HL-60 (cell line): ENCODE results near the gene TMEM79.

Source experiments
- DNase-seq, 2 experiments: peaks; one replicate each; pipeline ENCODE4 v3.0.0-alpha.2; 2010 to 2020; ENCODE audit warnings: low read depth in 1 of 2, low spot score in 1 of 2
- H3K27ac ChIP-seq: fragments of 250-450 bp; sonication (Bioruptor Pico); replicated peaks from 2 replicates; pipeline ENCODE4 v1.5.1; 2020; ENCODE audit warnings: mild to moderate bottlenecking, moderate library complexity
- H3K27me3 ChIP-seq: fragments of 250-450 bp; sonication (Bioruptor Pico); 2 replicates; pipeline ENCODE4 v1.5.1; 2021; ENCODE audit warnings: mild to moderate bottlenecking, moderate library complexity; ENCODE audit not compliant: insufficient read depth, poor library complexity, severe bottlenecking
- H3K4me3 ChIP-seq: replicated peaks from 2 replicates; pipeline ENCODE4 v1.5.1; 2011; ENCODE audit warnings: mild to moderate bottlenecking, control low read depth, low read length; ENCODE audit not compliant: insufficient read depth
- GABPA ChIP-seq: IDR thresholded peaks from 2 replicates; pipeline ENCODE4 v1.6.1; 2012; ENCODE audit warnings: low read depth
- POLR2AphosphoS5 ChIP-seq: IDR thresholded peaks from 2 replicates; pipeline ENCODE4 v1.6.1; 2012; ENCODE audit warnings: low read depth
- SPI1 ChIP-seq: IDR thresholded peaks from 2 replicates; pipeline ENCODE4 v1.6.1; 2012; ENCODE audit warnings: low read depth, mild to moderate bottlenecking, borderline replicate concordance
- TF ChIP-seq, protein P1 (sequence below): IDR thresholded peaks from one replicate; pipeline ENCODE4 v1.5.1; 2011; ENCODE audit warnings: low read length, control low read depth, inconsistent platforms; ENCODE audit not compliant: insufficient read depth
- TF ChIP-seq, protein P2 (sequence below): IDR thresholded peaks from 2 replicates; pipeline ENCODE4 v1.6.1; 2012; ENCODE audit warnings: low read depth; ENCODE audit not compliant: insufficient replicate concordance

TMEM79 gene

DNA sequence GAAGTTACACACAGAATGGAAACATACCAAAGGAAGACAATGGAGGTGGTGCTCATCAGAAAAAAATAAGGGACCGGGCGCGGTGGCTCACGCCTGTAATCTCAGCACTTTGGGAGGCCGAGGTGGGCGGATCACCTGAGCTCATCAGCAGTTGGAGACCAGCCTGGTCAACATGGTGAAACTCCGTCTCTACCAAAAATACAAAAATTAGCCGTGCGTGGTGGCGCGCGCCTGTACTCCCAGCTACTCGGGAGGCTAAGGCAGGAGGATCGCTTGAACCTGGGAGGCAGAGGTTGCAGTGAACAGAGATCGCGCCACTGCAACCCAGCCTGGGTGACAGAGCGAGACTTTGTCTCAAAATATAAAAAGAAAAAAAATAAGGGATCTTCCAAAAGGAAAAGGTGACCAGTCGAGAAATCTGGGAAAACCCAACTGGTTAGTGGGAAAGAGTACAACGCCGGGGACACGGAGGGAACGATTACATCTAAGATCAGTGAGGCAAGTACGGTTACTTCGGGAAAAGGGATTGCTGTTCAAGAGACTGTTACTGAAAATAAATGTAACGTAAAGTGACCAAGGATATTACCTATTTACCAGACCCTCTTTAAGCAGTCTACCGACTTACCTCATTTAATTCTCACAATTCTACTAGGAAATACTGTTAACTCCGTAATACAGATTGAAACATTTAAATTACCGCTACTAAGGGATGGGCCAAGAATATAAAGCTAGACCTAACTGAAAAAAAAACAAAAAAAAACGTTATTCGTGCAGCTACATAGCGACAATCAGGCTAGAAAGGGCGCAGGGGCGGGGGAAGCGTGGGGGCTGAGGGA is 53.1 kb downstream of the TMEM79 start:
- Histone ChIP-seq H3K27me3 (no peaks in the 10 kb centered on the region), H3K4me3 (peak overlapping the region; percentile 90), H3K27ac (peak overlapping the region; percentile 83)
- TF ChIP-seq GABPA (no peak), POLR2AphosphoS5 (no peak), SPI1 (no peak)
- TF ChIP-seq, protein P1, sequence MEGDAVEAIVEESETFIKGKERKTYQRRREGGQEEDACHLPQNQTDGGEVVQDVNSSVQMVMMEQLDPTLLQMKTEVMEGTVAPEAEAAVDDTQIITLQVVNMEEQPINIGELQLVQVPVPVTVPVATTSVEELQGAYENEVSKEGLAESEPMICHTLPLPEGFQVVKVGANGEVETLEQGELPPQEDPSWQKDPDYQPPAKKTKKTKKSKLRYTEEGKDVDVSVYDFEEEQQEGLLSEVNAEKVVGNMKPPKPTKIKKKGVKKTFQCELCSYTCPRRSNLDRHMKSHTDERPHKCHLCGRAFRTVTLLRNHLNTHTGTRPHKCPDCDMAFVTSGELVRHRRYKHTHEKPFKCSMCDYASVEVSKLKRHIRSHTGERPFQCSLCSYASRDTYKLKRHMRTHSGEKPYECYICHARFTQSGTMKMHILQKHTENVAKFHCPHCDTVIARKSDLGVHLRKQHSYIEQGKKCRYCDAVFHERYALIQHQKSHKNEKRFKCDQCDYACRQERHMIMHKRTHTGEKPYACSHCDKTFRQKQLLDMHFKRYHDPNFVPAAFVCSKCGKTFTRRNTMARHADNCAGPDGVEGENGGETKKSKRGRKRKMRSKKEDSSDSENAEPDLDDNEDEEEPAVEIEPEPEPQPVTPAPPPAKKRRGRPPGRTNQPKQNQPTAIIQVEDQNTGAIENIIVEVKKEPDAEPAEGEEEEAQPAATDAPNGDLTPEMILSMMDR: no peak
- TF ChIP-seq, protein P2, sequence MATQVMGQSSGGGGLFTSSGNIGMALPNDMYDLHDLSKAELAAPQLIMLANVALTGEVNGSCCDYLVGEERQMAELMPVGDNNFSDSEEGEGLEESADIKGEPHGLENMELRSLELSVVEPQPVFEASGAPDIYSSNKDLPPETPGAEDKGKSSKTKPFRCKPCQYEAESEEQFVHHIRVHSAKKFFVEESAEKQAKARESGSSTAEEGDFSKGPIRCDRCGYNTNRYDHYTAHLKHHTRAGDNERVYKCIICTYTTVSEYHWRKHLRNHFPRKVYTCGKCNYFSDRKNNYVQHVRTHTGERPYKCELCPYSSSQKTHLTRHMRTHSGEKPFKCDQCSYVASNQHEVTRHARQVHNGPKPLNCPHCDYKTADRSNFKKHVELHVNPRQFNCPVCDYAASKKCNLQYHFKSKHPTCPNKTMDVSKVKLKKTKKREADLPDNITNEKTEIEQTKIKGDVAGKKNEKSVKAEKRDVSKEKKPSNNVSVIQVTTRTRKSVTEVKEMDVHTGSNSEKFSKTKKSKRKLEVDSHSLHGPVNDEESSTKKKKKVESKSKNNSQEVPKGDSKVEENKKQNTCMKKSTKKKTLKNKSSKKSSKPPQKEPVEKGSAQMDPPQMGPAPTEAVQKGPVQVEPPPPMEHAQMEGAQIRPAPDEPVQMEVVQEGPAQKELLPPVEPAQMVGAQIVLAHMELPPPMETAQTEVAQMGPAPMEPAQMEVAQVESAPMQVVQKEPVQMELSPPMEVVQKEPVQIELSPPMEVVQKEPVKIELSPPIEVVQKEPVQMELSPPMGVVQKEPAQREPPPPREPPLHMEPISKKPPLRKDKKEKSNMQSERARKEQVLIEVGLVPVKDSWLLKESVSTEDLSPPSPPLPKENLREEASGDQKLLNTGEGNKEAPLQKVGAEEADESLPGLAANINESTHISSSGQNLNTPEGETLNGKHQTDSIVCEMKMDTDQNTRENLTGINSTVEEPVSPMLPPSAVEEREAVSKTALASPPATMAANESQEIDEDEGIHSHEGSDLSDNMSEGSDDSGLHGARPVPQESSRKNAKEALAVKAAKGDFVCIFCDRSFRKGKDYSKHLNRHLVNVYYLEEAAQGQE: no peak
- DNase-seq: no peak

GRCh38 chr1:156337888-156338179 is 53.7 kb downstream of the TMEM79 start:
- no peaks in the 10 kb centered on the region for H3K27me3 ChIP-seq
- H3K27ac ChIP-seq: peak overlapping the region; percentile 83
- peak overlapping the region; percentile 90 for H3K4me3 ChIP-seq
- TF ChIP-seq, protein P1: no peak
- TF ChIP-seq, protein P2: peak; percentile 38
- no peak for DNase-seq

DNA sequence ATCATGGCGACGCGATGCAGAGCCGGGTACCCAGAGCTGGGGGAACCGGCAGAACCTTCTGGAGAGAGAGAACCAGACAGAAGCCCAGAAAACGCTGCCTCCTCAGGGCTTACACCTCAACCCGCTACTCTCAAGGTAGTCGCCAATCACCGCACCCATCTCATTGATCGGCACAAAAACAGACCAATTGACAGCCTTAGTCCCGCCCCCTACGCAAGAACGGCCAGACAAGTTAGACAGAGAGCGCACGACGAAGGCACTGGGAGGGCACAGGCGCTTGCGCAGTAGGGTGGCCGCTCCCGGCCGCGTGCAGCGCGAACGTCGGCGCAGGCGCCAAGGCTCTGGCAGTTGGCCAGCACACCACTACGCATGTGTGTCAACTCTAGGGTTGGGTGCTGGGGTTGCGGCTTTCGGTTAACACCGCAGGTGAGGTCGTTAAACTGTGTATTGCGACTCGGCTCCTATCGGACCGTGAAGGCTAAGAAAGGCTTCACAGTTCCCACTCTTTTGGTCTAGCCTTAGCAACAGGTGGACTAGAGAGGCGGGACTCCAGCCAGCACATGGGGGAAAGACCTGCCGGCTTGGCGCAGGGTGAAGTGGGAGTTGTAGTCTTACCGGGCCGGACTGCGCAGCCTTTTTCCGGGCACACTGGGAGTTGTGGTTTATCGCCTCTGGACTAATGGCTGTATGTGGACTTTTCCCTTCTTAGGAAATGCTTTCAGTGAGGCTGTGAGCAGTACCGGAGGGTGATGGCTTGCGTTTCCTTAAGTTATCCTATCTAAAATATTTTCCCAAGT is 54.3 kb downstream of the TMEM79 start, which contains the start of the genes CCT3 and TSACC:
Gene CCT3, minus strand, starts transcription at position 113 of the 797 bp plus-strand sequence. Its CDS starts 108 bp downstream, at position 5.
Gene TSACC, plus strand, starts transcription at position 347 of the 797 bp plus-strand sequence. CDS start 1,232 bp downstream, outside the sequence.
- peak; percentile 88 for TF ChIP-seq POLR2AphosphoS5
- TF ChIP-seq, protein P2: no peak
- TF ChIP-seq, protein P1: no peak
- TF ChIP-seq GABPA: 0 out of 2 replicates have a peak, but pooled peaks have one; percentile 36
- Histone ChIP-seq H3K27me3 (no peaks in the 10 kb centered on the region), H3K27ac (peak within 1 kb of the TSS; percentile 83), H3K4me3 (peak within 1 kb of the TSS; percentile 90)
- DNase-seq: peak; percentile 100
